MG63 (cell line): ENCODE results near the gene GNAT2. TPM values are rescaled to one million over a fixed set of nuclear protein-coding genes. Genes with fewer than 3 reads are reported as not detected.
"Not testable (repeated sequence)": the region's sequence is repeated elsewhere in the genome, so short reads cannot be mapped to it uniquely, and the experiment has no call there.

Source experiments
- DNase-seq: peaks from one replicate; pipeline ENCODE4 v3.0.0-alpha.2; 2020
- H3K27me3 ChIP-seq: fragments of 250-450 bp; sonication (Bioruptor Pico); 2 replicates; pipeline ENCODE4 v1.5.1; 2020; ENCODE audit warnings: mild to moderate bottlenecking, moderate library complexity
- H3K36me3 ChIP-seq: fragments of 250-450 bp; sonication (Bioruptor Pico); 2 replicates; pipeline ENCODE4 v1.5.1; 2020; ENCODE audit warnings: mild to moderate bottlenecking, moderate library complexity
- H3K4me3 ChIP-seq: fragments of 250-450 bp; sonication (Bioruptor Pico); 2 replicates; pipeline ENCODE4 v1.5.1; 2020; ENCODE audit warnings: mild to moderate bottlenecking, moderate library complexity
- H3K9me3 ChIP-seq: fragments of 250-450 bp; sonication (Bioruptor Pico); 2 replicates; pipeline ENCODE4 v1.5.1; 2020; ENCODE audit warnings: mild to moderate bottlenecking, moderate library complexity
- total RNA-seq: library from RNA; depleted of rRNA; stranded (reverse); fragments of >200 nt; shearing (Covaris generic); gene quantifications from 2 replicates; pipeline ENCODE4 v1.2.3, GENCODE V29; 2014; ENCODE audit warnings: low replicate concordance; rRNA removed

GNAT2 gene
- 0.10 TPM in 1 of 2 replicates, not detected in the other for total RNA-seq

DNA sequence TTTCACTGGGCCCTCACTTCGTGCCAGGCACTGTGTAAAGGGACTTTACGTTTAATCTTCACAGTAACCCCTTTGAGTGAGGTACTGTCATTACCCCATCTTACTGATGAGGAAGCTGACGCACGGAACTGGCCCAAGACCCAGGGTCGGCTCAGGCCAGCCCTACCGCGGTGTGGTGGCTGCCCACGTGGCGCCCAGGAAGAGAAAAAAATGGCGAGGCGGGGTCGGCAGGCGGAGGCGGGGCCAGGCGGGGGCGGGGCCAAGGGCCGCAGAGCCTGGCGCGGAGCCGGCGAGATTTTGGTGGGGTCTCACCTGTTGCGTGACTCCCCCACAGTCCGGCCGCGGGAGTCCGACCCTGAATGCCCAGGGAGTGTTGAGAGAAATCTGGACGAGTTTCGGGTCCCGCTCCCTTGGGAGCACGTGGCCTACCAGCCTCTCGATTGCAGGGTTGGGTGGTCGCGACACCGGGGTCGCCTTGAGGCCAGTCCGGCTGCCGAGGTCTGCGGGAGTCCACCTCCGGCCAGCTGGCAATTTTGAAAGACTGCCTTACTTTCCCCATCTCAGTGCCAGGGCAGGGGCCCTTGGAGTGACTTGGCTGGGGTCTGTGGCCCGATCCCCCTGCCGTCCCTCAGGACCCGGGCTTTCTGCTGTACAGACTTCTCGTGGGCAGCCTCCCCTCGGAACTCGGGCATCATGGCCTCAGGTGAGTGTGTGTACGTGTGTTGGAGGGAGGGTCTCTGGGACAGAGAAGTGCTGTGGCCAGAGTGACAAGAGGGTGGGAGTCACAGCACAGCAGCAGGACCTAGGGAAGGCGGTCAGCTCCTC lies at the start of gene GNAT2, which contains the start of gene AMPD2:
Gene GNAT2, minus strand, starts transcription at position 41 of the 825 bp plus-strand sequence. CDS start 6,746 bp downstream, outside the sequence.
Gene AMPD2, plus strand, starts transcription at position 262 of the 825 bp plus-strand sequence. CDS start 1,339 bp downstream, outside the sequence.
- no peaks in the 10 kb centered on the region for H3K9me3 ChIP-seq
- peaks cover 20% of the 10 kb centered on the region for H3K36me3 ChIP-seq
- H3K27me3 ChIP-seq: no peaks in the 10 kb centered on the region
- peak; percentile 99 for DNase-seq
- peak within 1 kb of the TSS; percentile 90 for H3K4me3 ChIP-seq

DNA sequence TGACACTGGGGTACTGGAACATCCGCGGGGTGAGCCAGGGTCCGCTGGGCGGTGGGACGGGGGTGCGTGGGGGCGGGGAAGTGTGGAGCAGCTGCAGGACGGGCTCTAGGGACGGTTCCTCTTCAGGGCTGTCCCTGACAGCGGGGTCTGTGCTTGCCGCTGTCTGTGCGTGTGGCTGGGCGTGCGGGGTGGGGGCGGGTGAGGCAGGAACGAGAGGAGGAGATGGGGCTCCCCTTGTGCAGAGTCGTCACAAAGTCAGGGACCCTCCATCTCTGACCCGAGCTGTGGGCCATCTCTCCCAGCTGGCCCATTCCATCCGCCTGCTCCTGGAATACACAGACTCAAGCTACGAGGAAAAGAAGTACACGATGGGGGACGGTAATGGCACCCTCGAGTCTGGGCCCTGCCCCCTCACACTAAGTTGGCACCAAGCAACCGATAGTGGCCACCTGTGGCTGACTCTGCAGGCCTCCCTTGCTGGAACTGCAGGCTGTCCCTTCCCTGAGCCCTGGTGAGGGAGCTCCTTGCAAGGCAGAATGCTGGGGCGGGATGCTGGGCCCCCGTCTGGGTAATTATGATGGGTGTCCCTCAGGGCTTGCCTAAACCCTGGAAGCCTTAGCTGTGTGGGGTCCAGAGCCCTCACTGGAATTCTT lies 48.8 kb upstream of the GNAT2 start:
- no peak for DNase-seq
- Histone ChIP-seq H3K9me3 (no peaks in the 10 kb centered on the region), H3K4me3 (peak overlapping the region; percentile 38), H3K36me3 (no peaks in the 10 kb centered on the region; the same call in 1 of the 2 replicates), H3K27me3 (no peaks in the 10 kb centered on the region)

DNA sequence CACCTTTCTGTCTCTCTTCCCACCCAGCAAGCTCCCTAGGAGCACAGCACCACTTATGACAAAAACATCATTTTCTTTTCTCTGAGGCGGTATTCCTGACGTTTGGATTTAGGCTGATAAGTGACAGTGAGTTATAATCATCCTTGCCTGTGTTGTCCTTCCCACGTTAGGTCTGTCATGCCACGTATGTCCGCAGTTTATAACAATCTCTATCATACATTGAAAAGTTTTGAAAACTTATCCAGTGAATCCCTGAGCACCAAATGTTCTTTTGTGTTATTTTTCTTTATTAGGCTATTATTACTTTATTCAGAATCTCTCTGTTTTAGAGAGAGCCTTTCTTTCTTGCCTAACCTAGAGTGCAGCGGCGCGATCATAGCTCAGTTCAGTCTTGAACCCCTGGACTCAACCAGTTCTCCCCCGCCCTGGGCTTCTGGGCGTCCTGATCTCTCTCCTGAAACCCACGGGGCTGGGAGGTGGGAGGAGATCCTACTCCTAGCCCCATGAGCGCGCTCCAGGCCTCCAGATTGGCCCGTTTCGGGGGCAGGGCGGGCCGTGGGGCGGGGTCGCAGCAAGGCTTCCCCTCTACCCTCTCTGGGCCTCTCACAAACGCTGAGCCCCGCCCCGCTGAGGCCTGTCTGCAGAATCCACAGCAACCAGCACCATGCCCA lies 48.2 kb upstream of the GNAT2 start, which contains the start of gene GSTM2:
Gene GSTM2, plus strand, starts transcription at position 606 of the 671 bp plus-strand sequence. Its CDS starts 59 bp downstream, at position 665.
- H3K9me3 ChIP-seq: no peaks in the 10 kb centered on the region
- DNase-seq: peak; percentile 99
- peak within 1 kb of the TSS; percentile 38 for H3K4me3 ChIP-seq
- H3K36me3 ChIP-seq: no peaks in the 10 kb centered on the region; the same call in 1 of the 2 replicates
- no peaks in the 10 kb centered on the region for H3K27me3 ChIP-seq

DNA sequence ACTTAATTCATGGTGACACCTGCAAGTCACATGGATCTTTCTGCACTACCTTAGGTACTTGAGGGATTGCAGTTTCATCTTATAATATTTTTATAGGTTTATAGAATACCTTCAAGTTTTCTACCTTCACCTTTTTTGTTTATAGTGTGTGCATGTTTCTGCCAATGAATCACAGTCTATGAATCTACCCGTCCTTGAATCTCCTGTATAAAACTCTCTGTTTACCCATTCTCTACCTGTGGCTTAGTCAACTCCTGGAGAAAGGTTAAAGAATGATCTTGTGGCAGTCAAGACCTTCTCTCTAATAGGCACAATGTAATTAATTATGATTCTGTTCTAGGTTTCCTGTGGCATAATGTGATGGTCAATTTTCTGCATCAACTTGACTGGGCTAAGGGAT lies 45.3 kb upstream of the GNAT2 start:
- Histone ChIP-seq H3K27me3 (no peaks in the 10 kb centered on the region), H3K4me3 (no peak overlapping the region)
- no peak for DNase-seq

DNA sequence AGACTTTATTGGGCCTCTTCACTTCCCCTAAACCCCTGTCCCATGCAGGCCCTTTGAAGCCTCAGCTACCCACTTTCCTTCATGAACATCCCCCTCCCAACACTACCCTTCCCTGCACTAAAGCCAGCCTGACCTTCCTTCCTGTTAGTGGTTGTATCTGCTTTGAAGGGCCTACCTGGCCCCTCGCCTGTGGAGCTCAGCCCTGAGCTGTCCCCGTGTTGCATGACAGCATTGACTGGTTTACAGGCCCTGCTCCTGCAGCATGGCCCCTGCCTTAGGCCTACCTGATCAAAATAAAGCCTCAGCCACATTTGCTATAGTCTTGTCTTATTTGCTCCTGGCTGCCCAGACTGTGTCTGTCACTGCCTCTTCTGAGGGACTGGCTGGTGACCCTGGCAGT lies 42.0 kb upstream of the GNAT2 start:
- H3K9me3 ChIP-seq: no peaks in the 10 kb centered on the region
- H3K36me3 ChIP-seq: peaks cover 2% of the 10 kb centered on the region; the same call in 1 of the 2 replicates
- H3K4me3 ChIP-seq: no peak overlapping the region
- no peaks in the 10 kb centered on the region for H3K27me3 ChIP-seq
- no peak for DNase-seq

More for the DNA sequence above, 45.3 kb upstream of the GNAT2 start:
- Histone ChIP-seq H3K9me3 (no peaks in the 10 kb centered on the region), H3K36me3 (no peaks in the 10 kb centered on the region; the same call in 1 of the 2 replicates)

DNA sequence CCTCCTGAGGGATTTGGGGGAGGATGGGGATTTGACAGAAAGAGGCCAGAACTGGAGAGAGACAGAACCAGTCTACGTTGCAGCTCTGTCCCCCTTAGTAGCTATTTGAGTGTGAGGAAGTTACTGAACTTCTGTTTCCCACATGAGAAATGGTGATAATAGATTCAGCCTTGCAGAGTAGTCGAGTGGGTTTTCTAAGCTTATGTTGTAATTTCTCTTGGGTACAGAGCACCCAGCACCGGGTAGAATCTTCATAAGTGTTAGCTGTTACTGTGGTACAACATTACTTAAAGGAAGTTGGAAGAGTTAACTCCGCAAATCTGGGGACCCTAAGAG lies 41.2 kb upstream of the GNAT2 start:
- H3K27me3 ChIP-seq, H3K4me3 ChIP-seq, H3K36me3 ChIP-seq, H3K9me3 ChIP-seq, DNase-seq: not testable (repeated sequence)

DNA sequence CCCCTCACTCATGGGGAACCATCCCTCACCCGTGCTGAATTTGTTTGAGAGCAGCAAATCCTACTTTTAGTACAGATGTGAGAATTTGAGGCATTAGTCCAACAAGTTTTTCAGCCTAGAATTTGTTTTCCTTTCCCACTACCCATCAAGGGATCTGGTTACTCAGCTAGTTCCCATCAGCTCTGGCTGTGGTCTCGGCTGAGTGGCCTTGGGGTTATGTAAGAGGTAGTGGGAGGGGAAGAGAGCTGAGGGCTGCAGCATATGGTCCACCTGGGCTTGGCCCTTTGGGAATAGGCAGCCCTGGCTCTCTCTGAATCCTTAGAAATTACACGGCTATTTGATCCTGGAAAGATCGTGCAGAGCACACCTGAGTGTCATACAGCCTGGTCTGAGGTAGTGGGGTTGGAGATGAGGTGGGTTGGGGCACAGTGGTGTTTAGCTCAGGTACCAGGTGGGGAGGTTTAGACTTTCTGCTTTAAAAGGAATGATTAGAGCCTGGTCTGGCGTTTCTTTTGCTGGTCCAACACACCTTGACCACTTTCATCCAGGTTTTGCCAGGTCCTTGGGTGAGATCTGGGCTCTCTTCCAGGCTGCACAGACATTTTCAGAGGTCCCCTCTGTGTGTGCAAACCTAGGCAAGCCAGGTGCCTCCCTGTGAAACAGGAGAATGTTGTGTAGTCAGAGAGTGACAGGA lies 40.7 kb upstream of the GNAT2 start:
- Histone ChIP-seq H3K9me3 (no peaks in the 10 kb centered on the region), H3K4me3 (no peak overlapping the region), H3K36me3 (peaks cover 2% of the 10 kb centered on the region; the same call in 1 of the 2 replicates), H3K27me3 (no peaks in the 10 kb centered on the region)
- DNase-seq: no peak

DNA sequence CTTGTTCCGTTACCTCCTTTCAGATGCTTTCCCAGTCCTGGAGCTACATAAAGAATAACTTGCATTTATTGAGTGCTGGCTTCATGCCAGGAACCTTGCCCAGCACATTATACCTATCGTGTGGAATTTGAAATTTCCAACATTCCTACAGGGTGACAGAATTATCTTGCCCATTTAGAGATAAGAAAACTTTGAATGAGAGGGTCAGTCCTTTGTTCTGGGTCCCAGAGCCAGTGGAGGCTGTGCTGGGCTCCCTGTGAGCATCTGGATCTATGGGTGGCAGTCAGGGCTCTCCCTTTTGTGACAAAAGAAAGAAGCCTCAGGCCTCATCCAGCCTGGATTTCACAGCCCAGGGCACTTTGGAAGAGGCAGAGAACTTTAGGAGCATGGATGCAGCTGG lies 39.7 kb upstream of the GNAT2 start:
- H3K27me3 ChIP-seq: no peaks in the 10 kb centered on the region
- no peak for DNase-seq
- H3K9me3 ChIP-seq: no peaks in the 10 kb centered on the region

DNA sequence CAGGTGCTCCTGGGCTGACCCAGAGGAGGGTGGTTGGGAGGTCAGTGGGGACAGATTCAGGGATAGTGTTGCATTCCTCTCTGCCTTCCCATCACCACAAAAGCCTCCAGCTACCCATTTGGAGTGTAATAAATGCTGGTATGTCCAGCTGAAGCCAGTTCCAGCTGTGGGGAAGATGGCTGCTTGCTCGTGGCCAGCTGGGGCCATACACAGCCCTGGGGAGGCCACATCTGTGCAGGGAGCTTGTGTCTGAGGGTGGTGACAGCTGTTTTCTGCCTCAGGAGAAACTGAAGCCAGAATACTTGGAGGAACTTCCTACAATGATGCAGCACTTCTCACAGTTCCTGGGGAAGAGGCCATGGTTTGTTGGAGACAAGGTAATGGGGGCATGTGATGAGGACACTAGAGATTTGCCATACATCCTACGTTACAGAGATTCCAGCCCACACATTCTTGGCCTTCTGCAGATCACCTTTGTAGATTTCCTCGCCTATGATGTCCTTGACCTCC lies 39.2 kb upstream of the GNAT2 start:
- H3K4me3 ChIP-seq: no peak overlapping the region
- no peaks in the 10 kb centered on the region for H3K27me3 ChIP-seq
- peaks cover 2% of the 10 kb centered on the region; the same call in 1 of the 2 replicates for H3K36me3 ChIP-seq
- H3K9me3 ChIP-seq: no peaks in the 10 kb centered on the region
- DNase-seq: no peak

More for the DNA sequence above, 39.7 kb upstream of the GNAT2 start:
- Histone ChIP-seq H3K36me3 (peaks cover 2% of the 10 kb centered on the region; the same call in 1 of the 2 replicates), H3K4me3 (no peak overlapping the region)

DNA sequence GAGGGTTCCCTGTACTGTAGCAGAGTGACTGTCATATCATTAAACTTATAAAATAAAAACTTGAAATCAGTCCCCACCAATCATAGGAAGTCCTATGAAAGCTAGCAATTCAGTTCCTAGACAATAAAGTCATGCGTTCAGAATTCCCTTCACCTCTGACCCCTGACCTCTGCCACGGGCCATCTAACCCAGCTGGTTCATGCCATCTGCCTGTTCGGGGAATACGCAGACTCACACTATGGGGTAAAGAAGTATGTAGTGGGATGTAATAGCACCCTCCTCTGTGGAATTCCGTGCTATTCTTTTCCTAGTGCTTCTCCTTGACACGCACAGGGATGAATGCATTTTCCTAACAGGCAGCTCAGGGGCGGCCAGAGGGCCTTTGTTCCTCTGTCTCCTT lies 38.6 kb upstream of the GNAT2 start:
- Histone ChIP-seq H3K9me3 (no peaks in the 10 kb centered on the region), H3K27me3 (no peaks in the 10 kb centered on the region), H3K4me3 (no peak overlapping the region), H3K36me3 (peaks cover 2% of the 10 kb centered on the region; the same call in 1 of the 2 replicates)
- DNase-seq: no peak

DNA sequence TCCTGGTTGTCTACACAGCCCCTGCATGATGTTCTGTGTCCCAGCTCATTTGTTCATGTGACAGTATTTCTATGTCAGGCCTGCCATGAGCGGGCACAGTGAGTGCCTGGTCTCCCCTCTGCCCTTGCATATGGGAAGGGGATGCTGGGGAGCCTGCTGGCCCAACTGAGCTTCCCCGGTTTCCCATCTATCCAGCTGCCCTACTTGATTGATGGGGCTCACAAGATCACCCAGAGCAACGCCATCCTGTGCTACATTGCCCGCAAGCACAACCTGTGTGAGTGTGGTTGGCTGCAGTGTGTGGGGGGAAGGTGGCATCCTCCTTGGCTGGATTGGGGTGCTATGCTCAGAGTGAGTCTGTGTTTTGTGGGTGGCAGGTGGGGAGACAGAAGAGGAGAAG lies 38.0 kb upstream of the GNAT2 start:
- Histone ChIP-seq H3K36me3 (peaks cover 2% of the 10 kb centered on the region; the same call in 1 of the 2 replicates), H3K27me3 (no peaks in the 10 kb centered on the region), H3K4me3 (no peak overlapping the region), H3K9me3 (no peaks in the 10 kb centered on the region)
- DNase-seq: no peak

DNA sequence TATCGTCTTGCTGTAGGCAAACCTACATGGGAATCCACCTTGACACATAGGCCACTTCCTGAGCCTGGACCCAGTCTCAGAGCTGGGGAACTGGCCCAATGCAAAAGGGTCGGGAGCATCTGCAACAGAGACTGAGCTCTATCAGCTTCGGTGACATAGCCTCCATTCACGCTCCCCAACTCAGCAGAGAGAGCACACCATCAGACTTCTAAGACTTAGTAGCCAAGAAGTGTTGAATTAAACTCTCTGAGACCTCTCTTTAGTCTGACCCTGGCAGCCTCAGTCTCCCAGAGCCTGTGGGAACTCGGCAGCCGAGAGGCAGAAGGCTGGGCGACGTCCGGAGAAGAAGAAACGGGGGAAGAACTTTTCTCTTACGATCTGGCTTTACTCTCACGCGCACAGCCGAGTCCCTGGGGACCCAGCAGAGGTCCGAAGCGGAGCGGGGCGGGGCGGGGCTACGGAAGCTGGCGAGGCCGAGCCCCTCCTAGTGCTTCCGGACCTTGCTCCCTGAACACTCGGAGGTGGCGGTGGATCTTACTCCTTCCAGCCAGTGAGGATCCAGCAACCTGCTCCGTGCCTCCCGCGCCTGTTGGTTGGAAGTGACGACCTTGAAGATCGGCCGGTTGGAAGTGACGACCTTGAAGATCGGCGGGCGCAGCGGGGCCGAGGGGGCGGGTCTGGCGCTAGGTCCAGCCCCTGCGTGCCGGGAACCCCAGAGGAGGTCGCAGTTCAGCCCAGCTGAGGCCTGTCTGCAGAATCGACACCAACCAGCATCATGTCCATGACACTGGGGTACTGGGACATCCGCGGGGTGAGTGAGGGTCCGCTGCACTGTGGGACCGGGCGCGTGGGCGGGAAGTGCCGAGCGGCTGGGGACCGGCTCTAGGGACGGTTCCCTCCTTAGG lies 36.5 kb upstream of the GNAT2 start, which contains the start of gene GSTM4:
Gene GSTM4, plus strand, starts transcription at position 485 of the 905 bp plus-strand sequence. Its CDS starts 291 bp downstream, at position 776.
- Histone ChIP-seq H3K9me3 (no peaks in the 10 kb centered on the region), H3K36me3 (peaks cover 2% of the 10 kb centered on the region; the same call in 1 of the 2 replicates), H3K4me3 (peak within 1 kb of the TSS; percentile 69), H3K27me3 (no peaks in the 10 kb centered on the region)
- DNase-seq: peak; percentile 96

DNA sequence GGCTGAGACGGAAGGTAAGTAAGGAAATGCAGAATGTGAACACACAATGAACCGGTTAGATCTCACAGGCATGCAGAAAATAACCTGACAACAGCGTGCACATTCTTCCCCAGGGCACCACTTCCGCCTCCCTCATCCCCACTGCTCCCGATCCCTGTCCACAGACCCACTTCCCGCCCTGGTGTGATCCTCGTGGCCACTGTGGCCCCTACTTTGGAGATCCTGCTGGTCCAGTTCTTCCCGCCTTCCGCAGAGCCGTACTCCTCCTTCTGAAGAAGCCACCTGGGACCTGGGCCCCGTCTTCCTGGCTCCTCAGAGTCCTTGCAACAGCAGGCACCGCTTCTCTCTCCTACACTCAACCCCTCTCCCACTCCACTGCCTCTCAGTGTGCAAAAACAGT lies 35.1 kb upstream of the GNAT2 start:
- no peak overlapping the region for H3K4me3 ChIP-seq

DNA sequence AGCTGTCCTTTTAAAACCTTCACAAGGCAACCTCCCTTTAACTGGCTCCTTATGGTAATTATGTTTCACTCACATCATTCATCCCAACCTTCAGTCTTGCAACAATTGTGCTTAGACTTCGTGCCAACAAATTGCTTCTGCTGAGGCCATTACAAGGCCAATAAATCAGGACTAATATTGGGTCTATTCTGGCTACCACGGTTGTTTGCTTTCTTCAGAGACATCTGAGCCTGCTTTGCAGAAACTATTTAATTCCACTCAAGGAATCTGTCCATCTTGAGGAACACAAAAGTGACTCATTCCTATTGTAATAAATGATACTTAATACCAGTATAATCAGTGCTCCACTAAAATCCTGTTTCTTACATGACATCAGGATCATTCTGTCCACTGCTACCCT lies 33.9 kb upstream of the GNAT2 start:
- Histone ChIP-seq H3K4me3 (no peak overlapping the region), H3K36me3 (no peaks in the 10 kb centered on the region), H3K9me3 (no peaks in the 10 kb centered on the region), H3K27me3 (no peaks in the 10 kb centered on the region)
- no peak for DNase-seq

More for the DNA sequence above, 35.1 kb upstream of the GNAT2 start:
- Histone ChIP-seq H3K9me3 (no peaks in the 10 kb centered on the region), H3K36me3 (peaks cover 2% of the 10 kb centered on the region; the same call in 1 of the 2 replicates), H3K27me3 (no peaks in the 10 kb centered on the region)
- no peak for DNase-seq

DNA sequence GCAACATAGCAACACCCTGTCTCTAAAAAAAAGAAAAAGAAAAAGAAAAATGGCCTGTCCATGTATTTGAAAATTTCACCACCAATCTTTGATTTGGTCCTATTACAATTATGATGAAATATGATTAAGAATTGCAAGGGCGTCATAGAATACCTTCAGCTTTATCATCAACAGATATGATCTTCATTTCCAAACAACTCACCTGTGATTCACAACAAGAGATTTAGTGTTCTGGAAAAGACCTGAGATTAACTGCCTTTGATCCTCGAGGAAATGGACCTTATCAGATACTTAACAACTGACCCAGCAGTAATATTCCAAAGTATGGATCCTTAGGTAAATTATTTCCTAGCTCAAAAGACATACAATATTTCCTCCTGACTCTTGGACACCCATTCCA lies 33.0 kb upstream of the GNAT2 start:
- Histone ChIP-seq H3K9me3 (no peaks in the 10 kb centered on the region), H3K36me3 (no peaks in the 10 kb centered on the region), H3K27me3 (no peaks in the 10 kb centered on the region), H3K4me3 (no peak overlapping the region)
- no peak for DNase-seq
